ENCODE data around the gene RP2.
A peak's percentile ranks its signal among the peaks of the same experiment; 100 is the strongest.

The RP2 gene

GRCh38 chrX:46844913-46845312, 8.1 kb downstream of the RP2 start:
- no peak for DNase-seq

- DNase-seq = no peak
Measured at GRCh38 chrX:46849933-46850332, 13.1 kb downstream of the RP2 start.

DNA sequence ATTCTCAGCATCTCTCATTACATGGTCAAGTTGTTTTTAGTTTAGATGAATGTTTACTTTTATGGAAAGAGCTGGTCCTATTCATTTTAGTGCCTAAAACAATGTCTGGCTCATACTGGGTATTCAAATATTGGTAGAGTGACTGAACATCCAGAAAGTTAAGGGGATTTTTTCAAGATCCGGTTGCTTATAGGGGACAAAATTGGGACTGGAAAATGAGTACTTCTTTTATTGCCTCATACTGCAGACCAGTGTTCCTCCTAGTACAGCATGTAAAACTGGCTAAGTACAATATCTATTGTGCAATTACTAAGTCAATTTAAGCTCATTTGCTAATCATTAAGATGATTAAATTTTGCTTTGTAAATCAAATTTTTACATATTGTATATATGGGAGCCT, 13.9 kb downstream of the RP2 start:
- no peak for DNase-seq

DNA sequence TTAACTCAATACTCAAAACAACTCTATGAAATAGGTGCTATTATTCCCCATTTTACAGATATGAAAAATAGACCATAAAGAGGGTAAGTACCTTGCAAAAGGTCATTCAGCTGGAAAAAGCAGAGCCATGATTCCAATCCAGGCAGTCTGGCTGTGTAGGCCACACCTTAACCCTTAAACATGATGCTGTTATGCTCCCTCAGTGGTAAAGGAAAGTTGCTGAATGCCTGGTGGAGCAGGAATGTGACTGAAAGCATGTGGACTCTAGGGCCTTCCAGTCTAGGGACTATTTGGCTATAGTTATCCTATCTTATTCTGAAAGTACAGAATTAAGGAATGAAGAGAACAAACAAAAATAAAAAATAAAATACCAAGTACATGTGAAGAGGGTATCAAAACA, 19.6 kb downstream of the RP2 start:
- no peak for DNase-seq

DNA sequence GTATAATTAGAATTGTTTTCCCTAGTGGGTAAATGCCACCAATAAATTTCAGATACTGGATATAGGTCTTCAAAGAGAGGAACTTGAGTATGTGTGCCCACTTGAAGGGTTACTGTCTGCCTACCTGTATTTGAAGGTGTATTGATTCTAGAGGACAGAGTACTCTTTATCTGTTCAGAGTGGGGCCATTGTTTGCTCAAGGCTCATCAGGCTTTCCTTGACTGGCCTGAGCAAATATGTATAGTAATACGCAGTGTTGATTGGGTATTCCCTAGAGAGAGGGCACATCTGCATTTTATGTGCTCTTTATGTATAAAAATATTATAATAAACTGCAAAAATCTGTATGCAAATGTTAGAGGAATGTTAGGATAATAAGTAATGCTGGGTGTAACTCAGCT, 23.7 kb downstream of the RP2 start:
- no peak for DNase-seq

DNA sequence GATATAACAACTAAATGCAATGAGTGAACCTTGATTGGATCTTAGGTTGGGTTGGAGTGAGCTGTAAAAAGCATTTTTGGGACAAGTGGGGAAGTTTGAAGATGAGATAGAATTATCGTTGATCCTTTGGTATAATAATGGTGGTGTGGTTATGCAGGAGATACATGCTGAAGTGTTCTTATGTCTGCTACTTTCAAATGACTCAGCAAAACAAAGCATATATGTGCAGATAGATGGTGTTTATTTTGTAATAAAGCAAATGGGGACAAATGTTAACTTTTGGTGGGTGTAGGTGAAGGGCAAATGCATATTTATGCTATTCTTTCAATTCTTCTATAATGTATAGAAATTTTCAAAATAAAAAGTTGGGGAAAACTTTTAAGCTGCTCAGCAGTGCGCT, 26.2 kb downstream of the RP2 start:
- DNase-seq = no peak

GRCh38 chrX:46864606-46865005, 27.8 kb downstream of the RP2 start:
- no peak for DNase-seq

GRCh38 chrX:46865281-46865680, 28.4 kb downstream of the RP2 start:
- DNase-seq = no peak

DNA sequence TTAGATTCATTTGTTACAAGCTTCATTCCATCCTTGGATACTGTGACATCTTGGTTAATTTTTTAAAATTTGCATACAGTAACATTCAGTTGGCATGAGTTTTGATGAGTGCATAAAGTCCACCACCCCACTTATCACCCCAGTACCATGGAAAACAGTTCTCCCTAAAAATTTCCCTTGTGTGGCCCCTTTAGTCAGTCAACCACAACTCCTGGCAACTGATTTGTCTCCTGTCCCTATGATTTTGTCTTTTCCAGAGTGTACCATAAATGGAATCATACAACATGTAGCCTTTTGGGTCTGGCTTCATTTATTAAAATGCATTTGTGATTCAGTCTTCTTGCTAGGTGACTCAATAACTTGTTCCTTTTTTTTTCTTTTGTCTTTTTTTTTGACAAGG, 29.9 kb downstream of the RP2 start:
- DNase-seq = no peak

DNA sequence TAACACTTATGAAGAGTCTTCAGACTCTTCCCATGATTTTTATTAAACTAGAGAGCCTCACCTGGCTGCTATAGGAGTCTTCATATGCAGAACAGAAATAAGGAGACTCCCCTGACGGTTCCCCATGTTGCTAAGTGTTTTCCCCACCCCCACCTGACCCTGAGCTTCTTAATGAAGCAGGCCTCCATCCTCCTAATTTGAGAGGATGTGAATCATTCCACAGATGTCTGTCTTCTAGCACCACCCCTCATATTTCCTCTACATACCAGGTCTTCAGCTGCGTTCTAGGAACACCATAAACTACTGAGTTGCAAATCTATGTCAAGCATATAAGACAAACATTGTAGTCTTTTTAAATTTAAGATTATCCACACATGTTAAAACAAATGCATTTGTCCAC, 36.9 kb downstream of the RP2 start:
- no peak for DNase-seq

GRCh38 chrX:46876901-46877300, 40.1 kb downstream of the RP2 start:
- no peak for DNase-seq

GRCh38 chrX:46882266-46882665, 45.4 kb downstream of the RP2 start:
- DNase-seq = no peak

DNA sequence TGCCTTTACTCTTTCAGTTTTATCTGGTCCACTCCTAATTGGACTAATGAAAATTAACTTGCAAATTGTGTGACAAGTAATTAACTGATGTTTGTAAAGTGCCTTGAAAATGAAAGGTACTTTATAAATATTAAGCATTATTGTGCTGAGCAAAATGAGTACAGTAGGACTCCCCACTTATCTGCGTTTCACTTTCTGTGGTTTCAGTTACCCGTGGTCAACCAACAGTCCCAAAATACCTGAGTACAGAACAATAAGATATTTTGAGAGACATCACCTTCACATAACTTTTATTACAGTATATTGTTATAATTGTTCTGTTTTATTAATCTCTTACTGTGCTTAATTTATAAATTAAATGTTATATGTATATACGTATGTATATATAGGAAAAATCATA, 48.0 kb downstream of the RP2 start:
- DNase-seq = no peak

GRCh38 chrX:46898207-46898606, 61.4 kb downstream of the RP2 start:
- no peak for DNase-seq

- peak; percentile 78 for DNase-seq
Measured at GRCh38 chrX:46903458-46904242, 66.8 kb downstream of the RP2 start.

DNA sequence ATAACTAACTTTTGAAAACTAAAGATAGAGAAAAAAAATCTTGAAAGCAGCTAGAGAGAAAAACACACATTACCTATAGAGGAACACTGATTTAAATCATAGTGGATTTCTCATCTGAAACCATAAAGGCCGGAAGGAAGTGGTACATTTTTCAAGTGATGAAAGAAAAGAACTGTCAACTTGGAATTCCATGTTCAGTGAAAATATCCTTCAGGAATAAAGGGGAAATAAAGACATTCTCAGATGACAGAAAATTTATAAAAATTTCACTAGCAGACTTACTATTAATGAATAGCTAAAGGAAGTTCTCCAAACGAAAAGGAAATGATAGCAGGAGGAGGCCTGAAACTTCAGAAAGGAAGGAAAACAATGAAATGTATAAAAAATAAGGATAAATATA, 67.8 kb downstream of the RP2 start:
- no peak for DNase-seq

GRCh38 chrX:46910415-46910814, 73.6 kb downstream of the RP2 start:
- DNase-seq = no peak

GRCh38 chrX:46912098-46912602, 75.3 kb downstream of the RP2 start, which contains the start of gene JADE3:
Gene JADE3, plus strand, starts transcription at chrX:46912421. Its CDS starts 72,474 bp downstream, at chrX:46984895.
- DNase-seq = peak; percentile 71

DNA sequence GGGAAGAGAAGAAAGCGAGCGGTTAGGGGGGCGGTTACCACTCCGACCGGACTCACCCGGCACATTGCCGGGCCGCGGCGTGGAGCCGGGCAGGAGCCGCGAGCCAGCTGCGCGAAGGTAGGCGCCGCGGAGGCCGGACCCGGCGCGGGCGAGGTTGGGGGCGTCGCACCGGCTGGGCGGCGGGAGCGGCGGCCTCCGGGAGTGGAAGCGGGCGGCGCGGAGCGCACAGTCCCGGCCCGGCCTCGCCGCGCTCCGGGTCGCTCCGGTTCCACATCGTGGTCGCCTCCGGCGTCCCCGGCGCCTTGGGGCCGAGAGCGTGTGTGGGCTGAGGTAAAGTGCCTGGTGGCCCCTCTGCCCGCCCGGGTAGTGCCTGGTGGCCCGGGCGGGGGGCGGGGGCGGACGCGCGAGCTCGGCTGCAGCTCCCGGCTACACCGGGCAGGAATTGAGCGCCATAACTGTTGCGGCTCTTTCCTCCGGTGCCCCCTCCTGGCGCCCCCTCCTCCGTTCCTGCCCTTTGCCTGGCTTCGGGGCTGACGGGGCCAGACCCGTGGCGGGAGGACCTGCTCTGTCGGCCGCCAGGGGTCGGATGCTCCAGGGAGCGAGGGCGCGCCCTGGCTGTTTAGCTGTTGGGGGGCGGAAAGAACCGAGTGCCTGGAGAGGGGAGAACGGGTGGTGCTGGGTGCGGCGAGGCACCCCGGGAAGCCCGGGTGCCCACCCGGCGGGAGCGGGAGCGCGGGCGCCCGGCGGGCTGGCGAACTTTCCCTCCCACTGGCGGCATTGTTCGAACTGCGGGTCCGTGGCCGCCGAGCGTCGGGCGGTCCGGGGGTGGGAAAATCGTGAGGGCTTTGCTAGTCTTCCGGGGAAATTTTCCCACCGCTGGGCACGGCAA, 76.0 kb downstream of the RP2 start:
- peak; percentile 53 for DNase-seq

- DNase-seq = no peak
Measured at GRCh38 chrX:46913667-46914066, 76.8 kb downstream of the RP2 start.

GRCh38 chrX:46916273-46916672, 79.4 kb downstream of the RP2 start:
- DNase-seq = no peak

- no peak for DNase-seq
Measured at GRCh38 chrX:46917622-46918021, 80.8 kb downstream of the RP2 start.

GRCh38 chrX:46918434-46918833, 81.6 kb downstream of the RP2 start:
- no peak for DNase-seq

GRCh38 chrX:46920235-46920634, 83.4 kb downstream of the RP2 start:
- DNase-seq = no peak
